GM19463 (cell line): ENCODE results near the gene LAS1L.
"Not testable (repeated sequence)": the region's sequence is repeated elsewhere in the genome, so short reads cannot be mapped to it uniquely, and the experiment has no call there.

Source experiments
- ATAC-seq: cut with Tn5 transposase; IDR thresholded peaks from one replicate; pipeline ENCODE4 v1.9.1; 2021; ENCODE audit warnings: mild to moderate bottlenecking, moderate library complexity; ENCODE audit not compliant: unreplicated experiment

Gene LAS1L

DNA sequence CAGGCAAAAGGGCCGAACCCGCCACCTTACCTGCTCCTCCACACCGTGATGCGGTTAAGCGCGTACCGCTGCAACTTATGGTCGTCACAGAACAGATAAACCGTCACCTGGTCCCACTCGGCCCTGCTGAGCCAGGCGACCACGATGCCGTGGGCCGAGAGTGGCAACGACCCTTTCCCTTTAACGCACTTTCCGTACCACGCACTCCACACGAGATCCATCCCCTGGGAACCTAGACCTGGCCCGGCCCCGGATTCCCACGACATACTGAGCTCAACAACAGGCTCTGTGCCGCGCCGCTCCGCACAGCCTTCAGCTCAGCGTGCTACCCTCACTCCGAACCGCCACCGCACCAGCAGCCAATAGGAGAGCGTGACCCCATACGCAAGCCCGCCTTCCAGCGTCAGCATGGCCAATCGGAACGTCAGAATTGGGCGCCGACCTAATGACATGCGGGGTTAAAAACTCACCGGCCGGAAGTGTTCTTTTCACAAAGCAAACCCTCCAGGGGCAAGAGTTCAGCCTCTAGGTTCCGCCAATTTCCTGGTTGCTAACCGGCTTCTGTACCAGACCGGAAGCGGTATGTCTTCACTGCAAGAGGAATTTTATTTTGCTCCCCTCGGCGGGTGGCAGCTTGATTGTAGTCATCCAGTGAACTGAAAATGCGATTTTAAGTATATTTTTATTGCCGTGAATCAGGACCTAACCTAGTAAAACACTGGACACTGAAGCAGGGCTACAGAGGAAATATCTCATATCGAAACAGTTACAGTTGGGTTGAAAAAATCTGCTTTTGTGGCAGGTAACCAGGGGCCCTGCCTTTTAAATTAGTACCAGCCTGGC, at the start of gene LAS1L:
Gene LAS1L (minus strand): TSS at position 338 of the 843 bp plus-strand sequence. CDS start 72 bp downstream, at position 266.
- ATAC-seq: peak; percentile 99

DNA sequence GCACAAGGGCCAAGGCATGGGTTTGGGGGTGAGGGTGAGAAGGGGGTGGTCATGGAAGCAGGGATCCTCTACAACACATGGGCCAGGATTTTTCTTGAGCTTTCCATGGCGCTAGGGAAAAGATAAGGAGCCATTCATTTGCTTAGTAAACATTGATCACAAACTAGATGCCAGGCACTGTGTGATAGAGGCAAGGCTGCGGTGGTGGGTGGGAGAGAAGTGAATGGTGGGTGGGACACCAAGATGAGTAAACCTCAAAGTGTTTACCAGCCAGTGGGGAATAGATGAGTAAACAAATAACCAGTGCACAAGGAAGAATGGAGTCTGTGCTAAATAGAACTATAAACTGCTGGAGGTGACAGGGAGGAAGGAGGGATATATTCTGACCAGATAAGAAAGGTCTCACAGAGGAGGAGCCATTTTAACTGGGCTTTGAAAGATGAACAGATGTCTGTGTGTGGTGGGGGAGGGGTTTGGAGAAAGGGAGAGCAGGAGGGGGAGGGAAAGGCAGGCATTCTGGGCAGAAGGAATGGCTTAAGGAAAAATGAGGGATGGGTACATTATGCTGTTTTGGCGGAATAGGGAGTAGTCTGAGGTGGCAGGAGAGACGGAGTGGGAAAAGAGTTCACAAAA, 48.0 kb upstream of the LAS1L start:
- no peak for ATAC-seq

DNA sequence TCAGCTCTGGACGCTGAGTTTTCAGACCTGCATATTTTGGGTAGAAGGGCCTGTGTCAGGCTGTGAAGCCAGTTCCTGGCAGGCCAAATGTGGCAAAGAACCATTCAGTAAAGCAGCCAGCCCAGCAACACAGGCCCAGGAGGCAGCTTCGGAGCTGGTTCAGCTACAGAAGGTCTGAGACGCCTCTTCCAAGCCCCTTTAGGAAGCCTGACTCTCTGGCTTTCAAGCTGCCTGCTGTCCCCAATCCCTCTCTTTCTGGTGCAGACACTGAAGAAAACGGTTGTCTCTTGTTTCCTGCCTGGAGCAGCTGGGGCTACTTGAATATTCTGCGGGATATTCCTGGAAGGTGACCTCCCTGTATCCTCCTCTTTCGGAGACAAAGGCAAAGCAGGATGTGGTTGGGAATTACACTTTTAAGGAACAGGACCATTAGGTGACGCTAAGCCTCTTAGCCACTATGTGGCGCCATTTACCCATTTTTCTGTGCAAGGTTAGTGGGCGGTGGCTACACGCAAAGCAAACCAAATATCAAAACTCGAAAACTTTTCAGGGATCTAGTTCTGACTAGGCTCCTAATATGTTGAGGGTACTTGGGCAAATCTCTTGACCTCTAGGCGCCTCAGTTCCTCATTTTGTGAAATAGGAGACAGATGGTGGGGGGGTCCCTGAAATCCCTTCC, 47.2 kb upstream of the LAS1L start:
- peak; percentile 74 for ATAC-seq

GRCh38 chrX:65578346-65578745, 43.8 kb upstream of the LAS1L start:
- ATAC-seq: no peak

DNA sequence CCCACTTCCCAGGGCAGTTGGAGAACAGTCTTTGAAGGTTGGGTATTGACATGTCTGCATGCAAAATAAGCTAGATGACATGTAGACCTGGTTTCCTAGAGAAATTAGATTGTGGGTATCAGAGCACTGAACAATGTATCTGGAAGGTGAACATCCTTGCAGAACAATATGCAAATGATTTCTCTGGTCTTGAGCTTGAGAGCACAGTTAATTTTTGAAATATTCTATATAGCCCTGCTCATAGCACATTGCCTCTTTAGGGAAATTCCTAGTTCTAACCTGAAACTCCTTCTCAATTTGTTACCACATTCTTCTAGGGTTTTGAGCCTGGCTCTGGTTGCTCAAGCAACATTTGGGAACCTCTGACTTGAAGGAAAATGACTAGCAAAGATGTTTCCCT, 41.6 kb upstream of the LAS1L start:
- ATAC-seq: peak; percentile 44

GRCh38 chrX:65575022-65575421, 40.4 kb upstream of the LAS1L start:
- ATAC-seq: no peak

- ATAC-seq: no peak
Observed at GRCh38 chrX:65574356-65574755, 39.8 kb upstream of the LAS1L start.

DNA sequence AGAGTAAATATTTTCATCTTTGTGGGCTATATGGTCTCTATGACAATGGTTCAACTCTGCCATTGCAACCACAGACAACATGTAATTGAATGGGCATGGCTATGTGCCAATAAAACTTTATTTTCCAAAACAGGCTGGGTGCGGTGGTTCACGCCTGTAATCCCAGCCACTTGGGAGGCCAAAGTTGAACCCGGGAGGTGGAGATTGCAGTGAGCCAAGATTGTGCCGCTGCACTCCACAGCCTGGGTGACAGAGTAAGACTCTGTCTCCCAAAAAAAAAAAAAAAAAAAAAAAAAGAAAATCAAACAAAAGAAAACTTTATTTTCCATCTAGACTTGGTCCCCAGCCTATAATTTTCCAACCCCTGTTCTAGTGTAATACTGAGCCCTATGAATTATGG, 38.4 kb upstream of the LAS1L start:
- no peak for ATAC-seq

GRCh38 chrX:65562850-65563249, 28.3 kb upstream of the LAS1L start:
- not testable (repeated sequence) for ATAC-seq

GRCh38 chrX:65551489-65552339, 17.1 kb upstream of the LAS1L start:
- no peak for ATAC-seq

- no peak for ATAC-seq
Observed at GRCh38 chrX:65551086-65551485, 16.5 kb upstream of the LAS1L start.

DNA sequence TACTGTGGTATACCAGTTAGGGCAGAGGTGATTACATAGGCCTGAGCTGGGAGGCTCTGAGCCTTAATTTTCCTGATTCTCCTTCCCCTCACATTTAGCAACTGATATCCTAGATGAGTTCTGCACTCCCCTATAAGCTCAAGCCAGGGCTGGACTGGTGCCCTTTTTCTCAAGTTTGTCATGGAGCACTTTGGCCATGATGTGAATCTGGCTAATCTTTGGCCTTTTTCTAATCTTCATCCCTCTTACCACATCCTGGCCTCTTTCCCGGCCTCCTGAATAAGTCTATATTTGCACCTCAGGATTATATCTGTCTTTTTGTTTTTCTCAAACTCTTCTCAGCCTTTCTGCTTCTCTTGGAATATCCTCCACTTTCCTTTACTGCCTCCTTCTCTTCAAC, 10.9 kb upstream of the LAS1L start:
- ATAC-seq: no peak

GRCh38 chrX:65537229-65537628, 2.6 kb upstream of the LAS1L start:
- ATAC-seq: no peak

DNA sequence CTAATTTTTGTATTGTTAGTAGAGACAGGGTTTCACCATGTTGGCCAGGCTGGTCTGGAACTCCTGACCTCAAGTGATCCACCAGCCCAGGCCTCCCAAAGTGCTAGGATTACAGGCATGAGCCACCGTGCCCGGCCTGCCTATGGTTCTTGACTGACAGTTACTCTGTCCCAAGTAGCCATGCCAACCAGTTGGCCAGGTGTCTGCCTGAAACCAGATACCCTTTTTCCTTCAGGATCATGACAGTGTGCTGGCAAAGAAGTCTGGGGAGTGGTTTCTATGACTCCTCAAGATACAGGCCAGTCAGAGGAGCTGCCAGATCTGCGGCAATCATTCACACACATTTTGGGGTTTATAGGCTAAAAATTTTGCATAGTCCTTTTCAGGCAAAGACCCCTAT, 1.7 kb upstream of the LAS1L start:
- no peak for ATAC-seq

DNA sequence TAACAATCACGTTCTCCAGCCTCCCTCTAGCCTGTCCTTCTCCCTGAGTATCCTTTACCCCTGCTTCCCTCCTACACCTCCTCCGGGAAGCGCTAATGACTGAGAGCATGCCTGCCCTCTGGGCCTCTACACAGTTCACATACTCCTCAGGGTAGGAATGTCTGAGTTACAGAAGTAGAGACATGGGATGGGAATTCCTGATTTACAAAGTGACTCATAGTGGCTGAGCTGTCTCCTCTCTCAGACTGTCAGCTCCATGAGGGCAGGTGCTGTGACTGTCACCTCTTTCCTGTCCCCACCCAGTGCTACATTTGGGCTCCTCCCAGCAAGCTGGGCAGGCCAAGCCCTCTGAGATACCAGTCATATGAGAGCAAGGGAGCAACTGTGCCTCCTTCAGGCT, 2.6 kb downstream of the LAS1L start:
- ATAC-seq: no peak

DNA sequence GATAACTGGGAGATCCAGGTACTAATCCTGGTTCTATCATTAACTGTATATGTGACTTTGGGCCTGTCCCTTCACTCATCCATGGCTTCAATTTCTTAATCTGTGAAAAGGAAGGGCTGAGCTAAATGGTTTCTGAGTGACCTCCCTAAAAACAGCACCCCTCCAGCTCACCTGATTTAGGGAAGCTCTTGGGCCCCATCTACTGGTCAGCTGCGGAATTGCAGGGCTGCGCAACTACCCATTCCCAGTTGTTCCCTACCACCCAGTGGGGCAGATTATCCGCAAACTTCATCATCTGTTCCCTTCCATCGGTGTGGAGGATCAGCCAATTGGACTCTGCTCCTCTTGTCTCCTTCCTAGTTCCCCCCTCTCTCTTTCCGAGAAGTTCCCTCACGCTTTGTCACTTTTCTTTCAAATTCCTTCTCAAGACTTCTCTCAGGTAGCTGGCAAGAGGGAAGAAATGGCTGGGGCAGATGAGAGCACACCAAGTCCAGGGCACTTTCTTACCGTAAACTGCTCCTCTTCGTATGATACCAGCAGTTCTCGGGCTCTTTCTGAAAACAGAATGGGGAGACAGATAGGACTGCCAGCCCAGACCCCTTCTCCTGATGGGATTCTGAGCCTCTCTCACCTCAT, 5.8 kb downstream of the LAS1L start:
- peak; percentile 67 for ATAC-seq

DNA sequence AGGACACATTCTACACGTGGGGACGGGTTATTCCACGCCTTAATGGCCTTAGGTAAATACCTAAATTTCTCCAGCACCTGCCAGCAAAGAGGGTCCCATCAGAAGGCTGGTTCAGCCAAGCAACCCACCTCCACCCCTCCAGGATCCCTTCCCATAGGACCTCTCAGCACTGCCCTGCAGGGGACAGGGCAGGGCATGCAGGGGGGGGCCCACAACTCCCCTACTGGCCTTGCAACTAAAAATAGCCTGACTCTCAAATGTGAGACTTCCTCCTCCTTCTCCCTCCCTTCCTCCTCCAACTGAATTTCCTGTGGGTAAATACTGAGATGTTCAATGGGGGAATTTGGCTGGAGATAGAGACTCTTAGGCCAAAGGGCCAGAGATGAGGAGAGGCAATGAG, 6.3 kb downstream of the LAS1L start:
- ATAC-seq: no peak

DNA sequence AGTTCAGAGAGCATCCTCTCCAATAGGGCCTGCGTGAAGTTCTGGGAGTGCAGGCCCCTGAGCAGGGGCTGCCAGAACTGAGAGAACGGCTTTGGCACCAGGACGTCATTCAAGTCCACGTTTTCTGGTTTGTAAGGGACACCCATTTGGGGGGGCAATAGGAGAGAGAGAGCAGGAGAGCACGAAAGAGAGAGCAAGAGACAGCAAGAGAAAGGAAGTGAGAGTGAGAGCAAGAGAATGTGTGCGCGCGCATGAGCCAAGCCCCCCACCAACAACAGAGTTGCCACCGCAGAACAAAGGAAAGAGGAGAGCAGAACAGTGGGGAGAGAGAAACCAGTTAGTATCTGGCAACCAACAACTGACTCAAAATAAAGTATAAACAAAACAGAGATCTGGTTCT, 10.4 kb downstream of the LAS1L start:
- no peak for ATAC-seq

DNA sequence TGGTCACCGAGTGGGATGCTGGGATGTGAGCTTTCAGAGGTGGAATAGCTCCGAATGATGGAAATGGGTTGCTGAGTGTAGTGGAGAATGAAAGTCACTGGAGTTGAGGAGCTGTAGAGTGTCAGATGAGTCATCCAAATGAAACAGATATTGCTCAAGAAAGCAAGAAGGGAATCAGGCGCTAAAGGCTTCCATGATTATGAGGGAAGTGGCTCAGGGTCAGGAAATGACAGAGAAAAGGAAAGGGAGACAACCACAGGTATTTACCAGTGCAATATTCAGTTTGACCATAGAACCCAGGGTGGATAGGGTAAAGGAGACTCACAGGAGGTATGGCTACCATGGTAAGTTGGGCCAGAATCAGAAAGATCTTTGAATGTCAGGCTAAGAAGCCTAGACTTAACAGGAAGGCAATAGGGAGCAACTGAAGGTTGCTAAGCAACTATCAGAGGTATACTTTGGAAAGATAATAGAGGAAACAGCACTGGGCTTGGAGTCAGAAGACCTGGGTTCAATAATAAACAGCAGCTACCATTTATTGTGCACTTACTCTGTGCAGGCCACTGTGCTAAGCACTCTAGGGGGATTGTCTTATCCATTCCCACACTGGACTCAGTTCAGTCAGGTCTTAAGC, 11.7 kb downstream of the LAS1L start:
- ATAC-seq: no peak

DNA sequence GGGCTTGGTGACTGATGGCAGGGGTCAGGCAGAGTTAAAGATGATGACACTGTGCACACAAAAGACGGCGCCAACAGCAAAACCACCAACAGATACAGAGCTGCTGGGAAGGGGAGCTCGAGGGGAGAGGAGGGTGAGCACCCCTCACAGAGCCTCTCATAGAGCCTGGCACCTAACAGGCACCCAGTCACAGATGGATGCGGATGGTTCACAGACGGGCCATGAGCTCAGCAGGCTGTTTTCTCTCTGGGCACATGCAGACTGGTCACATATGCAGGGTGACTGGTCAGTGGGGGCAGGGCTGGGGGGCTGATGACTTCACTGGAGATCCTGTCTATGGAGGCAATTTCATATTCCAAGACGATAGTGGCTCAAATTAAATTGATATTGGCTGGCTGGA, 15.1 kb downstream of the LAS1L start:
- not testable (repeated sequence) for ATAC-seq
